ENCODE data around the gene FADS6. TPM values are rescaled to one million over a fixed set of nuclear protein-coding genes. Genes with fewer than 3 reads are reported as not detected.

FADS6 gene
- total and polyA plus RNA-seq, 2 donors (not counting 3 experiments of a cell fraction or from before 2014, with no cell fraction given): not detected

DNA sequence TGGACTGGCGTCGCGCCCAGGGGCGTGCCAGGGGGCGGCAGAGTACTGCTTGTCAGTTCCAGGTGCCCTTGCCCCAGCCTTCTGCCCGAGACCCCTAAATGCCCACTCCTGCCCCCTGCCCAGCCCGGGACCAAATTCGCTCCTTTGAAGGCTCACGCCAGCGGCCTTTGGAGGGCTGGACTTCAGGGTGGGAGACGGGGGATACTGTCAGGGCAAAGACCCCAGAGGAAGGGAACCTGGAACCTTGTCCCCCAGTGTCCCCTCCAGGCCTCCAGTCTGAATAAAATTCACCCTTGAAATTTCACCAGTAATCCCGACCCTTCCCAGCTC is 43.0 kb upstream of the FADS6 start:
- intact Hi-C loops (cut with micrococcal nuclease): no loop called here
- no TSS peak for BruUV-seq (replicated peaks)
- POLR2A ChIA-PET: no interaction called here

DNA sequence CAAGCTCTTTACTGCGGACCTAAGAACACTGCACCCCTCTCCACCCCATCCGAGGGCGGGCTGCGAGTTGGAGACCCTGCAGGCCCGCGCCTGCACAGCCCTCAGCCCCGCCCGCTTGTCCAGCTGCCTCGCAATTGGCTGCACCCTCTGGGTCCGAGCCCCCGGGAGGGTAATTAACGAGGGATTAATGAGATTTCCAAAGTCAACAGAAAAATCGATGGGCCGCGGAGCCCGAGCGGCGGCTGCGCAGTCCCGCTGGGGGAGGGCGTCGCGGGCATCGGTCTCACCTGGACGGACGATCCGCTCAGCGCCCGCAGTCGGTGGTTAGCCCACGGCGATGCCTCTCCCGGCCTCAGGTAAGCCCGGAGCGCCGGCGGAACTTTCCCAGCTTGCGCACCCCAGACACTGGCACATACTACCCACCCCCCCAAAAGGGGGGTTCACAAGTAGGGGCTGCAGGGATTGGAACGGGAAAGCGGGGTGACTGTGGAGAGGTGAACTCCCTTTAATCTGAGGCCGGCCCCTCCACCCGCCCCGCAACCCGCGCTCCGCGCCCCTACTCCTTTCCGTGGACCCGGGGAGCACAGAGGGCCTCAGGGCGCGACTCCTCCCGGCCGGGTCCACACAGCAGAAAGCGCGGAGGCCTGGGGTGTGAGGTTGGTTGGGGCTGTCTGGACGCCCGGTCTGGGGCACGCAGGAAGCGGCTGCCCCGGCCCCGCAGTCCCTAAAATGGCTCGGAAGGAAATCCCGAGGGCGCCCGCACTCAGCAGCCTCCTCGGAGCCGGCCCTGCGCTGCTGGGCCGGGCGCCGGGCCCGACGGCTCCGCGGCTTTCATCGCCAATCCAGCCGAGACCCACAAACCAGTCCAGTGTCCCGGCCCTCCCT is 42.4 kb upstream of the FADS6 start, which contains the start of gene OTOP3:
Gene OTOP3 (plus strand): TSS at position 314 of the 885 bp plus-strand sequence. CDS start 24 bp downstream, at position 338.
- Histone ChIP-seq H3K36me3 (ENCODE audit: control insufficient read depth in 2 of 2, extremely low read depth in 1 of 2, insufficient read depth in 2 of 2, low read length in 2 of 2) (no peaks in the 10 kb centered on the region), H3K9me3 (replicated peaks; ENCODE audit: control insufficient read depth, insufficient read depth, low read length) (no peaks in the 10 kb centered on the region), H3K79me2 (ENCODE audit: control insufficient read depth, insufficient read depth, low read length) (no peaks in the 10 kb centered on the region), H4K20me1 (replicated peaks; ENCODE audit: control insufficient read depth, extremely low read depth, insufficient read depth, low read length) (no peaks in the 10 kb centered on the region), H2AFZ (ENCODE audit: low read depth, low read length) (no peak within 1 kb of the TSS), H3K9ac (replicated peaks; ENCODE audit: extremely low read depth, insufficient read depth, low read length) (no peak within 1 kb of the TSS), H3K4me3 (replicated peaks in 1 of 3; ENCODE audit: insufficient read depth in 1 of 3, low read depth in 1 of 3, low read length in 3 of 3) (no peak within 1 kb of the TSS), H3K4me1 (ENCODE audit: control insufficient read depth, extremely low read depth, insufficient read depth, low read length) (no peaks in the 10 kb centered on the region), H3K27ac (ENCODE audit: insufficient read depth, low read depth, low read length) (no peak within 1 kb of the TSS), H3K4me2 (ENCODE audit: insufficient read depth, low read length) (no peak within 1 kb of the TSS), H3K27me3 (ENCODE audit: control insufficient read depth in 2 of 2, insufficient read depth in 2 of 2, low read length in 2 of 2) (peaks cover 46 to 47% of the 10 kb centered on the region in 2 experiments), H3K9me1 (replicated peaks; ENCODE audit: control insufficient read depth, extremely low read depth, insufficient read depth, low read length) (no peaks in the 10 kb centered on the region)
- FAIRE-seq: no peak
- CTCF ChIA-PET: interaction anchor here (0.6 to 1.4 kb wide), 4 partner anchors 12 to 26 kb away, joined by 3 to 4 read pairs (median 3); partner anchors contain the start of genes OTOP2 and USH1G
- BruUV-seq (replicated peaks): no TSS peak
- POLR2A ChIA-PET: no interaction called here
- no peak for TF ChIP-seq GATA2 (IDR thresholded peaks at IDR 0.05; ENCODE audit: insufficient read depth, insufficient read length, low read depth, low read length)
- TF ChIP-seq, protein P1, sequence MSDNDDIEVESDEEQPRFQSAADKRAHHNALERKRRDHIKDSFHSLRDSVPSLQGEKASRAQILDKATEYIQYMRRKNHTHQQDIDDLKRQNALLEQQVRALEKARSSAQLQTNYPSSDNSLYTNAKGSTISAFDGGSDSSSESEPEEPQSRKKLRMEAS (IDR thresholded peaks at IDR 0.05; ENCODE audit: insufficient read depth, insufficient read length): no peak
- peak; percentile 99 for TF ChIP-seq EZH2 (IDR thresholded peaks at IDR 0.05; ENCODE audit: borderline replicate concordance, low read depth, low read length, severe bottlenecking)
- no peak for DNase-seq (ENCODE audit: low read depth, low spot score)
- intact Hi-C loops (cut with micrococcal nuclease) (no loop called here), dilution Hi-C loops (cut with MboI; ENCODE audit: extremely low pct_ligation_motif_present, low sequenced_read_pairs) (no loop called here)

More for the DNA sequence above, 43.0 kb upstream of the FADS6 start:
- dilution Hi-C loops (cut with MboI; ENCODE audit: extremely low pct_ligation_motif_present, low sequenced_read_pairs): no loop called here
- no peak for TF ChIP-seq POLR2A (IDR thresholded peaks at IDR 0.05; ENCODE audit: low read depth, low read length)
- no peak for TF ChIP-seq MYC (IDR thresholded peaks at IDR 0.05; ENCODE audit: low read depth, low read length)
- peak; percentile 55 for TF ChIP-seq EZH2 (IDR thresholded peaks at IDR 0.05; ENCODE audit: borderline replicate concordance, low read depth, low read length, severe bottlenecking)
- TF ChIP-seq, protein P1 (IDR thresholded peaks at IDR 0.05; ENCODE audit: insufficient read depth, insufficient read length): no peak
- Histone ChIP-seq H2AFZ (ENCODE audit: low read depth, low read length) (no peak overlapping the region), H4K20me1 (replicated peaks; ENCODE audit: control insufficient read depth, extremely low read depth, insufficient read depth, low read length) (no peaks in the 10 kb centered on the region), H3K27me3 (ENCODE audit: control insufficient read depth in 2 of 2, insufficient read depth in 2 of 2, low read length in 2 of 2) (peaks cover 46 to 47% of the 10 kb centered on the region in 2 experiments), H3K4me1 (ENCODE audit: control insufficient read depth, extremely low read depth, insufficient read depth, low read length) (no peaks in the 10 kb centered on the region), H3K79me2 (ENCODE audit: control insufficient read depth, insufficient read depth, low read length) (no peaks in the 10 kb centered on the region), H3K4me2 (ENCODE audit: insufficient read depth, low read length) (no peak overlapping the region), H3K9me3 (replicated peaks; ENCODE audit: control insufficient read depth, insufficient read depth, low read length) (no peaks in the 10 kb centered on the region), H3K4me3 (replicated peaks in 1 of 3; ENCODE audit: insufficient read depth in 1 of 3, low read depth in 1 of 3, low read length in 3 of 3) (no peak overlapping the region), H3K9me1 (replicated peaks; ENCODE audit: control insufficient read depth, extremely low read depth, insufficient read depth, low read length) (no peaks in the 10 kb centered on the region), H3K36me3 (ENCODE audit: control insufficient read depth in 2 of 2, extremely low read depth in 1 of 2, insufficient read depth in 2 of 2, low read length in 2 of 2) (no peaks in the 10 kb centered on the region), H3K9ac (replicated peaks; ENCODE audit: extremely low read depth, insufficient read depth, low read length) (no peak overlapping the region), H3K27ac (ENCODE audit: insufficient read depth, low read depth, low read length) (no peak overlapping the region)
- CTCF ChIA-PET: interaction anchor here (0.6 to 1.5 kb wide), 2 partner anchors 21 to 25 kb away, joined by 3 to 5 read pairs; no protein-coding TSS in a partner anchor
- FAIRE-seq (no peak), DNase-seq (ENCODE audit: low read depth, low spot score) (no peak)

Measured in endothelial cell of umbilical vein (primary cell).